ENCODE measurements around the gene DOCK2.

DOCK2 gene

DNA sequence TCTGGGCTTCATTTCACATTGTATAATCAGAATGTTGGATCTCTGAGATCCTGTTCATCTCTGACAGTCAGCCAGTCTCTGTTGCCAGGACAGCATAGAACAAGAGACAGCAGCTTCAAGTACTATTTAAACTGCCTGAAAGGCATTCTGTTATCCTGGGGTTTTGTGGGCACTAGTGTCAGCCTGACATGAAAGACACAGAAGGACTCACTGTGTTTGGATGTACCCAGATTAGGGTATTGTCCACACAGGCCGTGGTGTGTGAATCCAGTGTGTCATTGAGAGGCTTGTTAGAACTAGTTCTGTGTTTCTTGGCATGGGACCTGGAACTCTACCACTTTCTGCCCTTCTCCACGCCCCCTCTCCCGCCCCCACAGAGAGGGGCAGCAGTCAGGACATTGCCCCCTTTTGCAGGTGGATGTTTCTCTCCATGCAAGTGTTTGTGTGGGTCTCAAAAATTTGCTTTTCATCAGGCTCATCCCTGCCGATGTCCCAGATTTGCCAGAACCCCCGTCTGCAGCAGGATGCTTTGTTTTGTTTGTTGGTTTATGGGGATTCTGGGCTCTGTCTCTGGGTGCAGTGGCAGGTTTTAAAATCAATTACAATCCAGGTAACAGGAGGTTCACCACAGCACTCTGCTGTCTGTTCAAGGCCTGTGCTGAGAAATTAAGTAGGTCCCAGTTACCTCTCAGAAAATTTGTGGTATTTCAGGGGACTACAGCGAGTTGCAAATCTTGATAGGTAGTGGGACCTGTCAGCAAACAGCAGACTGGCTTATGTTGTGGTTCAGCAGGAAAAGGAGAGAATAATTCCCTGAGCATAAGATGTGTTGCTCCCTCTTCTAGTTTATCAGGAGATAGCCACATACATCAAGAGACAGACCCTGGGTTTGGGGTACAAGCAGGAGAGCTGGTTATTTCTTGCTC is 144.6 kb downstream of the DOCK2 start:
- TF ChIP-seq CTCF (IDR thresholded peaks at IDR 0.05): no peak
- Histone ChIP-seq H3K4me3 (no peak overlapping the region), H3K27ac (no peak overlapping the region)
- DNase-seq (ENCODE audit: low spot score): no peak

DNA sequence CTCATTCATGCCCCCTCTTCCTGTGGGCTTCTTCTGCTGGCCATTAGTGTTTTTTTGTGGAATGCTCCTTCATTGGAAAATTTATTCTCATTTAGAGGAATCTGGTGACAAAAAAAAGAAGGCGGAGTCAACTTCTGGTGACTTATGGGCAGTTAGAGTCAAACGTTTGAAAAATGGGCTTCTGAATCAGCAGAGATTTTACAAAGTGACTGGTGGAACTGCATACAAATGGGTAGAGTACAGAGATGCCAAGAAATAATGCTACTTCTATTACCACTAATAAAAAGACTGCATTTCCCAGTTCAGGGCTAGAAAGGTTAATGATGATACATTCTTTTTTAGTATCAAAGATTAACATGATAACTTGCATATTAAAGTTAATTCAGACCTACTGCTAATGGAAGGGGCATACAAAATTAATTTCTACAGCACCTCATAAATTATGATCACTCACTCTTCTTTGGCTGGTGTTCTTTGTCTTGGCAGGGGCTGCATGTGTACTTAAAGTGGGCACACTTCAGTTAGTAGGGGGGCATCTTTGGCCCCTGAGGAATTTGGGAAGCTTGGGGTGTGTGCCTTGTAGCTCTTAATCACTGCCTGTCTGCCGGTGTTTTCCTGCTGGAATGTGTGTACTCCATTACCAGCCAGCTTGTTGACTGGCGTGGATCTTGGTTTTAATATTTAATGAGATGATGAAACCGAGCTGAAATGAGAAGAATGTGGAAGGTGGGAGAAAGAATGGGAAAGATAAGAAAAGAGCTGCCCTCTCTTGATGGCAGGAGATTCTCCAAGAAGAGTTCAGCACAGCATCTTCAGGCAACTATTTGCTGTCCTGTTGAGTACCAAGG is 148.9 kb downstream of the DOCK2 start:
- no peak for TF ChIP-seq CTCF (IDR thresholded peaks at IDR 0.05)
- no peak for DNase-seq (ENCODE audit: low spot score)
- Histone ChIP-seq H3K27ac (no peak overlapping the region), H3K4me3 (no peak overlapping the region)

DNA sequence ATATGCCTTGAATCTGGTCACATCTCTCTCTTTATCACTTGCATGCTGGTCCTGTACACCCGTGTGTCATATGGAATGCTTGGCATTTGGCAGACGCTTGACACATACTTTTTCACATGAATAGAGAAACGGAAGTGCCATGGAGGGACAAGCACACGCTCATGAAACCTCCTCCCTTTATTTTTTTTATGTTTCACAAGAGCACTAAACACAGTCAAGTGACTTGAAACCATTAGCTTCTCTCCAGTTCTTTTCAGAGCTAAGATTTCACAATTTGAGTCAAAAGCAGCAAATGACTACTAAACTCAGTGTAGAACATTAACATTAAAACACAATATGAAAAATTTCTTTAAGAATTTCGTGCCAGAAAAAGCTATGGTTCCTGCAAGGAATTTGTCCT is 151.1 kb downstream of the DOCK2 start:
- DNase-seq (ENCODE audit: low spot score): no peak
- H3K27ac ChIP-seq: no peak overlapping the region
- TF ChIP-seq CTCF (IDR thresholded peaks at IDR 0.05): no peak
- no peak overlapping the region for H3K4me3 ChIP-seq

DNA sequence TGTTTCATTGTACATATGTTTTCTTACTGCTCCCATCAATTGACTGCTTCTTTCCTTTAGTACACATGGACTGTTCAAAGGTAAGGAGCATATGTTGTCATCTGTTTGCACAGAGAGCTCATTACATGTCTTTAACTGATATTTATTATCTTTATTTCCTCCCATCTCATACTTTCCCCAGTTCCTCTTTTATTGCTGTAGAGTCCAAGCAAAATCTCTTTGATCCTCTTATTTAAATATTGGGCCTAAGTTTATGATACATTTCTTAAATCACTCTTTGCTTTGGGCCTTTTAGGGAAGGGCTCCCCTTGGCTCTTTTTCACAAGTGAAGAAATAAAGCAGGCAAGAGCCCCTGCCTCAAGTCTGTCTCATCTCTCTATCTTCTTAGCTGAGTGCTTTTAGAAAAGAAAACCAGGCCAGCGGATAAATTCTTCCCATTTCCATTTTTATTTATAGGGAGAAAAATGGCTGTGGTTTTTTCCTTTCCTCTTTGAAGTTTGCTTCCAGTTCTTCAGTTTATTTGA is 152.4 kb downstream of the DOCK2 start:
- TF ChIP-seq CTCF (IDR thresholded peaks at IDR 0.05): no peak
- DNase-seq (ENCODE audit: low spot score): no peak
- Histone ChIP-seq H3K27ac (no peak overlapping the region), H3K4me3 (no peak overlapping the region)

- DNase-seq (ENCODE audit: low spot score): no peak
- TF ChIP-seq CTCF (IDR thresholded peaks at IDR 0.05): no peak
- H3K27ac ChIP-seq: no peak overlapping the region
- H3K4me3 ChIP-seq: no peak overlapping the region
These were observed 154.2 kb downstream of the DOCK2 start for GRCh38 chr5:169791251-169791650.

DNA sequence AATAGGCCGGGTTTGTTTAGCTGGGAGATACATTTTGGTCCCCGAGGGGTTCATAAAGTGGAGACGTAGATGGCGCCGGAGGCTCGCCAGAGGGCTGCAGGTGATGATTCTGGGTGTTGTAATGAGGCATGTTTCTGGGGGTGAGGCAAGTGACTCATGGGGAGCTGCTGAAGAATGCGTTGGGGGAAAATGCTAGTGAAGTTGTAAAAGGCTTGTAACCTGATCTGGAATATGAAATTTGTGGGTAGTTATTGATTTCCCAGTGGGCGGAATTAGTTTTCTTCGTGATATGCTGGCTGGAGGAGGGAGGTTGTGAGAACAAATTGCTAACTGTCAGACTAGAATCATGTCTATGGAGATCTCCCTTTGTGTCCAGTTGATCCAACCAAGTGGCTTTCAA is 158.3 kb downstream of the DOCK2 start:
- no peak overlapping the region for H3K27ac ChIP-seq
- no peak overlapping the region for H3K4me3 ChIP-seq
- TF ChIP-seq CTCF (IDR thresholded peaks at IDR 0.05): no peak
- DNase-seq (ENCODE audit: low spot score): no peak
